Ureter (tissue), 1 donor: ENCODE measurements around the gene TRIM31. TPM values are rescaled to one million over a fixed set of nuclear protein-coding genes. Genes with fewer than 3 reads are reported as not detected.

ENCODE experiments used
- total RNA-seq: library from RNA; stranded (reverse); gene quantifications from one replicate; pipeline ENCODE4 v1.2.4, GENCODE V29; 2023
- donor health status: DM: yes; HTN: yes; CAD: no.

Gene TRIM31
- total RNA-seq, 1 donor from 2014 or later = 0.78 TPM

Other genes starting within 250 kb of the TRIM31 start
- gene HLA-A, start 170.6 kb downstream of the TRIM31 start, total RNA-seq = 304 TPM
- 33.2 TPM for gene POLR1H, start 51.8 kb downstream of the TRIM31 start, total RNA-seq
- gene PPP1R11, start 45.9 kb downstream of the TRIM31 start, total RNA-seq = 76.0 TPM
- gene RNF39, start 37.3 kb downstream of the TRIM31 start, total RNA-seq = 0.65 TPM
- not detected for gene TRIM40, start 23.1 kb upstream of the TRIM31 start, total RNA-seq
- gene TRIM10, start 48.1 kb upstream of the TRIM31 start, total RNA-seq = not detected
- gene TRIM15, start 50.5 kb upstream of the TRIM31 start, total RNA-seq = not detected
- gene TRIM26, start 100.3 kb upstream of the TRIM31 start, total RNA-seq = 61.4 TPM
- 13.8 TPM for gene TRIM39, start 213.8 kb upstream of the TRIM31 start, total RNA-seq
- gene RPP21, start 232.1 kb upstream of the TRIM31 start, total RNA-seq = 48.3 TPM